Astrocyte (in vitro differentiated cells and primary cell): Measurements from ENCODE around the gene ROR1. TPM values are rescaled to one million over a fixed set of nuclear protein-coding genes. Genes with fewer than 3 reads are reported as not detected.
A peak's percentile ranks its signal among the peaks of the same experiment; 100 is the strongest.

Source experiments
- DNase-seq: peaks from one replicate; pipeline ENCODE4 v3.0.0-alpha.2; 2010; ENCODE audit warnings: low read depth
- FAIRE-seq: peaks from 2 replicates; lab custom pipeline; 2011; peaks lifted over from hg19 to GRCh38; lab: Jason Lieb, UNC
- H2AFZ ChIP-seq: 2 replicates; pipeline ENCODE4 v1.6.0; 2012; ENCODE audit warnings: low read depth, low read length, inconsistent platforms
- H3K27ac ChIP-seq: 2 replicates; pipeline ENCODE4 v1.5.1; 2011; ENCODE audit warnings: low read depth, low read length, inconsistent platforms
- H3K27me3 ChIP-seq: 2 replicates; pipeline ENCODE4 v1.6.0; 2011; ENCODE audit warnings: low read length, inconsistent platforms; ENCODE audit not compliant: insufficient read depth
- H3K36me3 ChIP-seq: 2 replicates; pipeline ENCODE4 v1.5.1; 2011; ENCODE audit warnings: low read length, inconsistent platforms; ENCODE audit not compliant: insufficient read depth
- H3K4me1 ChIP-seq: 2 replicates; pipeline ENCODE4 v1.5.1; 2011; ENCODE audit warnings: low read length, inconsistent platforms; ENCODE audit not compliant: insufficient read depth
- H3K4me2 ChIP-seq: 2 replicates; pipeline ENCODE4 v1.6.0; 2012; ENCODE audit warnings: low read length, inconsistent platforms
- H3K4me3 ChIP-seq: 2 replicates; pipeline ENCODE4 v1.5.1; 2011; ENCODE audit warnings: low read depth, mild to moderate bottlenecking, low read length, inconsistent platforms; ENCODE audit not compliant: insufficient read depth
- H3K79me2 ChIP-seq: 2 replicates; pipeline ENCODE4 v1.6.0; 2012; ENCODE audit warnings: mild to moderate bottlenecking, low read length, inconsistent platforms; ENCODE audit not compliant: insufficient read depth
- H3K9ac ChIP-seq: 2 replicates; pipeline ENCODE4 v1.6.0; 2012; ENCODE audit warnings: mild to moderate bottlenecking, low read length, inconsistent platforms
- H3K9me3 ChIP-seq: 2 replicates; pipeline ENCODE4 v1.5.1; 2012; ENCODE audit warnings: low read depth, mild to moderate bottlenecking, low read length, inconsistent platforms; ENCODE audit not compliant: insufficient read depth
- H4K20me1 ChIP-seq: 2 replicates; pipeline ENCODE4 v1.6.0; 2012; ENCODE audit warnings: low read length, inconsistent platforms; ENCODE audit not compliant: insufficient read depth
- H3K27ac Mint-ChIP-seq: one replicate; pipeline ENCODE4 v1.8.0; 2021; ENCODE audit warnings: mild to moderate bottlenecking, mixed read lengths; ENCODE audit not compliant: unreplicated experiment
- H3K27me3 Mint-ChIP-seq: one replicate; pipeline ENCODE4 v1.8.0; 2021; ENCODE audit warnings: low read depth, mixed read lengths; ENCODE audit not compliant: unreplicated experiment
- H3K36me3 Mint-ChIP-seq: one replicate; pipeline ENCODE4 v1.8.0; 2021; ENCODE audit warnings: low read depth, mixed read lengths; ENCODE audit not compliant: unreplicated experiment
- H3K4me1 Mint-ChIP-seq: one replicate; pipeline ENCODE4 v1.8.0; 2021; ENCODE audit warnings: low read depth, mixed read lengths; ENCODE audit not compliant: unreplicated experiment
- H3K4me3 Mint-ChIP-seq: one replicate; pipeline ENCODE4 v1.8.0; 2021; ENCODE audit warnings: mild to moderate bottlenecking, moderate library complexity, mixed read lengths; ENCODE audit not compliant: unreplicated experiment
- H3K9me3 Mint-ChIP-seq: one replicate; pipeline ENCODE4 v1.8.0; 2021; ENCODE audit warnings: mild to moderate bottlenecking, mixed read lengths; ENCODE audit not compliant: unreplicated experiment
- CTCF ChIP-seq: IDR thresholded peaks from 2 replicates; pipeline ENCODE4 v1.5.1; 2011; ENCODE audit warnings: low read depth, mild to moderate bottlenecking, inconsistent platforms, low read length, moderate library complexity; ENCODE audit not compliant: insufficient read depth
- EZH2 ChIP-seq: IDR thresholded peaks from 2 replicates; pipeline ENCODE4 v1.6.1; 2012; ENCODE audit warnings: mild to moderate bottlenecking, low read length, inconsistent platforms; ENCODE audit not compliant: insufficient read depth
- total RNA-seq: library from RNA; stranded (reverse); gene quantifications from 2 replicates; pipeline ENCODE4 v1.2.1, GENCODE V29; 2021

Gene ROR1
- total RNA-seq, 1 donor from 2014 or later, result 38.3 TPM

DNA sequence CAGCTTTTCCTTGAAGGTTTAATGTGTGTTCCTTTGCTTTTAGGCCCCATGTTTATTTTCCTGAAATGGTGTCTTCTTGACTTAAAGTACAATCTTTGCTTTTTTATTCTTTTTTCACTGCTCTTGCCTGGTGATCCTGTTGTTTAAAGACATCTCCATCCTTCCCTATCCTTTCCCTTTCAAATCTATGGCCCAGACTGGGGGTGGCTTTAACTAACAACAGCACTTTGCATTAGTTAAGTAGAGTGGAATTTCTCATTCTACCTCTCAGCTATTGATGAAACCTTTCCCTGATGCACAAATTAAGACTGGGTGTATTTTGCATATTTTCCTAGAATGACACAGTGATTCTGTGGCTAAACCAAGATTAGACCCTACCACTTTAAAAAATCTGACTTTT lies 84.3 kb downstream of the ROR1 start:
- FAIRE-seq, result no peak
- Mint-ChIP-seq H3K36me3 (peaks cover 15% of the 10 kb centered on the region), H3K4me3 (peak overlapping the region; percentile 2), H3K4me1 (peaks cover 31% of the 10 kb centered on the region), H3K27me3 (no peaks in the 10 kb centered on the region), H3K9me3 (no peaks in the 10 kb centered on the region), H3K27ac (peak overlapping the region; percentile 38)
- no peak for TF ChIP-seq EZH2
- TF ChIP-seq CTCF, result no peak
- no peaks in the 10 kb centered on the region for H3K27me3 ChIP-seq
- H4K20me1 ChIP-seq, result peaks cover 14% of the 10 kb centered on the region
- H3K4me3 ChIP-seq, result no peak overlapping the region
- H3K27ac ChIP-seq, result no peak overlapping the region
- no peaks in the 10 kb centered on the region for H3K36me3 ChIP-seq
- no peaks in the 10 kb centered on the region for H3K4me1 ChIP-seq
- H3K9me3 ChIP-seq, result no peaks in the 10 kb centered on the region
- H2AFZ ChIP-seq, result no peak overlapping the region
- H3K79me2 ChIP-seq, result peaks cover 25% of the 10 kb centered on the region
- no peak for DNase-seq
- H3K4me2 ChIP-seq, result no peak overlapping the region
- H3K9ac ChIP-seq, result no peak overlapping the region

- no peak for FAIRE-seq
- Histone ChIP-seq H3K36me3 (no peaks in the 10 kb centered on the region), H4K20me1 (peaks cover 21% of the 10 kb centered on the region), H3K27me3 (no peaks in the 10 kb centered on the region), H3K9ac (no peak overlapping the region), H3K4me1 (no peaks in the 10 kb centered on the region), H3K4me3 (no peak overlapping the region), H2AFZ (no peak overlapping the region), H3K27ac (no peak overlapping the region), H3K79me2 (peaks cover 31% of the 10 kb centered on the region), H3K4me2 (no peak overlapping the region), H3K9me3 (no peaks in the 10 kb centered on the region)
- Mint-ChIP-seq H3K9me3 (no peaks in the 10 kb centered on the region), H3K4me3 (no peak overlapping the region), H3K27ac (no peak overlapping the region), H3K27me3 (no peaks in the 10 kb centered on the region), H3K36me3 (peaks cover 15% of the 10 kb centered on the region), H3K4me1 (peaks cover 41% of the 10 kb centered on the region)
- TF ChIP-seq CTCF, result no peak
- TF ChIP-seq EZH2, result no peak
- no peak for DNase-seq
Measured at GRCh38 chr1:63859480-63860275, 85.9 kb downstream of the ROR1 start.

GRCh38 chr1:63861052-63861691 lies 87.4 kb downstream of the ROR1 start:
- H3K27ac Mint-ChIP-seq, result no peak overlapping the region
- H3K4me3 Mint-ChIP-seq, result no peak overlapping the region

More at GRCh38 chr1:63861052-63861691, 87.4 kb downstream of the ROR1 start:
- no peaks in the 10 kb centered on the region for H3K27me3 Mint-ChIP-seq
- Histone ChIP-seq H3K27me3 (no peaks in the 10 kb centered on the region), H2AFZ (no peak overlapping the region), H3K27ac (no peak overlapping the region), H3K4me2 (no peak overlapping the region), H3K36me3 (no peaks in the 10 kb centered on the region), H3K9me3 (no peaks in the 10 kb centered on the region), H3K79me2 (peaks cover 33% of the 10 kb centered on the region), H3K9ac (no peak overlapping the region), H4K20me1 (peaks cover 31% of the 10 kb centered on the region), H3K4me3 (no peak overlapping the region), H3K4me1 (peaks cover 3% of the 10 kb centered on the region)
- no peaks in the 10 kb centered on the region for H3K9me3 Mint-ChIP-seq
- TF ChIP-seq CTCF (no peak), EZH2 (no peak)
- FAIRE-seq (no peak), DNase-seq (no peak)
- H3K36me3 Mint-ChIP-seq, result peaks cover 13% of the 10 kb centered on the region
- H3K4me1 Mint-ChIP-seq, result peaks cover 55% of the 10 kb centered on the region
